Mucosa of descending colon (tissue), 3 donors: Measurements from ENCODE around the gene MRC2. TPM values are rescaled to one million over a fixed set of nuclear protein-coding genes. Genes with fewer than 3 reads are reported as not detected.

Source experiments
- ATAC-seq: fragments of 200-7000 bp; cut with Tn5 transposase; one replicate; pipeline ENCODE4 v1.9.1; 2020; ENCODE audit warnings: mild to moderate bottlenecking, moderate library complexity
- DNase-seq, 3 donors: peaks; one replicate each; pipeline ENCODE4 v3.0.0-alpha.2; 2020
- H3K36me3 ChIP-seq: fragments of 200-600 bp; one replicate; pipeline ENCODE4 v1.8.0; 2021; ENCODE audit warnings: low read depth, mild to moderate bottlenecking
- H3K4me1 ChIP-seq: fragments of 200-600 bp; one replicate; pipeline ENCODE4 v1.8.0; 2021; ENCODE audit warnings: low read depth, mild to moderate bottlenecking
- H3K4me3 ChIP-seq: fragments of 200-600 bp; one replicate; pipeline ENCODE4 v1.8.0; 2021; ENCODE audit warnings: mild to moderate bottlenecking
- H3K9me3 ChIP-seq: fragments of 200-600 bp; one replicate; pipeline ENCODE4 v1.8.0; 2021; ENCODE audit warnings: mild to moderate bottlenecking
- intact Hi-C, 2 donors: fragments of 100-400 bp; cut with DNase I in 1 of 2; cut with micrococcal nuclease in 1 of 2; formaldehyde crosslinking; loops; one replicate each; pipeline versions ENCODE4 v1.11.0 to v1.11.1; 2022; cut with DNase I, micrococcal nuclease
- total RNA-seq, 3 donors: library from RNA; stranded (reverse); fragmentation: NEBNext Ultra II Directional in 2 of 3; extraction: Animal tissue kit (Norgen Biotek cat#: 25700) in 2 of 3; gene quantifications; one replicate each; pipeline versions ENCODE4 v1.2.1 to v1.2.4, GENCODE V29; 2021 to 2023
- TF ChIP-seq, protein P1 (sequence below): fragments of 200-600 bp; IDR thresholded peaks from one replicate; pipeline ENCODE4 v1.8.0; 2022; ENCODE audit warnings: antibody characterized with exemption, mild to moderate bottlenecking
- donor health status: DM: no; HTN: no; CAD: no; lungs with moderate emphysema.
- donor health status: DM: no; HTN: no; CAD: no.
- donor health status: DM: no; HTN: yes; CAD: no.

MRC2 gene
- total RNA-seq, 3 donors from 2014 or later = 5.1 to 20.3 (median 10.8) TPM

- TF ChIP-seq, protein P1, sequence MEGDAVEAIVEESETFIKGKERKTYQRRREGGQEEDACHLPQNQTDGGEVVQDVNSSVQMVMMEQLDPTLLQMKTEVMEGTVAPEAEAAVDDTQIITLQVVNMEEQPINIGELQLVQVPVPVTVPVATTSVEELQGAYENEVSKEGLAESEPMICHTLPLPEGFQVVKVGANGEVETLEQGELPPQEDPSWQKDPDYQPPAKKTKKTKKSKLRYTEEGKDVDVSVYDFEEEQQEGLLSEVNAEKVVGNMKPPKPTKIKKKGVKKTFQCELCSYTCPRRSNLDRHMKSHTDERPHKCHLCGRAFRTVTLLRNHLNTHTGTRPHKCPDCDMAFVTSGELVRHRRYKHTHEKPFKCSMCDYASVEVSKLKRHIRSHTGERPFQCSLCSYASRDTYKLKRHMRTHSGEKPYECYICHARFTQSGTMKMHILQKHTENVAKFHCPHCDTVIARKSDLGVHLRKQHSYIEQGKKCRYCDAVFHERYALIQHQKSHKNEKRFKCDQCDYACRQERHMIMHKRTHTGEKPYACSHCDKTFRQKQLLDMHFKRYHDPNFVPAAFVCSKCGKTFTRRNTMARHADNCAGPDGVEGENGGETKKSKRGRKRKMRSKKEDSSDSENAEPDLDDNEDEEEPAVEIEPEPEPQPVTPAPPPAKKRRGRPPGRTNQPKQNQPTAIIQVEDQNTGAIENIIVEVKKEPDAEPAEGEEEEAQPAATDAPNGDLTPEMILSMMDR = no peak
- no peaks in the 10 kb centered on the region for H3K36me3 ChIP-seq
- no peaks in the 10 kb centered on the region for H3K9me3 ChIP-seq
- no peak overlapping the region for H3K4me3 ChIP-seq
- intact Hi-C loops = no loop called here
- H3K4me1 ChIP-seq = no peaks in the 10 kb centered on the region
- no peak for DNase-seq
- no peak for ATAC-seq
Measured at GRCh38 chr17:62668091-62668804, 40.8 kb downstream of the MRC2 start.

DNA sequence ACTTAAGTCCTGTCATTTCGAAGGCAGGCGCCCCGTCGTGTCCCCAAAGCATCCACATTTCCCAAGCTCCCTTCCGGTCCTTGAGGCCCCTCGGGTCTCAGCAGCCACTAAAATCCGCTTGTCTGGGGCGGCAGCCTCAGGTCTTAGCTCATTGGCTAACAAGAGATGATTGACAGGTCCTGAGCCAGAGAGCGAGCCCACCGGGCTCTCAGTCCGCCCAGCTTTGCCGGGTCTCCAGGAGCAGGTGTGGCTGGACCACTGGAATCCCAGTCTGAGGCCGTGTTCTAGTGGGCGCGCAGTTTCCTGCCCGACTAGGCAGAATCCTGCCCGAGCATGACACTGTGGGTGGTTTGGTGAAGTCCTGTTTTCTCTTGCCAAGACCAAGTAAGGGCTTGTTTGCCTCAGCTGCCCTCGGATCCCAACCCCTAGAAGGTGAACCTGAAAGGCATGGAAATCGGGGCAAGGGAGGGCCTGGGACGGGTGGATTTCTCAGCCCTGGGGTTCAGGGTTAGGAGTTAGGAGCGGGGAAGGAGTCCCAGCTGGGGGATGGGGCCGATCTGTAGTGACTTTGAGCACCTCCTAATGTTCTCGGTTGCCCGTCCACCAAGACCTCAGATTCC is 42.8 kb downstream of the MRC2 start:
- ATAC-seq (no peak), DNase-seq (no peak)
- H3K4me3 ChIP-seq = no peak overlapping the region
- H3K9me3 ChIP-seq = no peaks in the 10 kb centered on the region
- H3K4me1 ChIP-seq = no peaks in the 10 kb centered on the region
- intact Hi-C loops = no loop called here
- no peaks in the 10 kb centered on the region for H3K36me3 ChIP-seq
- TF ChIP-seq, protein P1 = no peak

DNA sequence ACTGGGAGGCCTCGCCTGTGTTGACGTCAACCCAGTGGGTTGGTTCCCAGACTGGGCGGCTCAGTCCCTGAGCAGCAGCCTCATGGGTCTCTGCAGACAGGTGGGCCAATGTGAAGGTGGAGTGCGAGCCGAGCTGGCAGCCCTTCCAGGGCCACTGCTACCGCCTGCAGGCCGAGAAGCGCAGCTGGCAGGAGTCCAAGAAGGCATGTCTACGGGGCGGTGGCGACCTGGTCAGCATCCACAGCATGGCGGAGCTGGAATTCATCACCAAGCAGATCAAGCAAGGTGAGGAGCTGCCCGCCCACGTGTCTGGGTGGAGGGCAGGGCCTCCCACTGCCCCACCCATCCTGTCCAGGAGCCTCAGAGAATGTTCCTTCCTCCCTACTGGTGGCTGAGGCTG is 44.1 kb downstream of the MRC2 start:
- DNase-seq (peak in 2 of 3 donors; percentile 66 to 68), ATAC-seq (peak; percentile 74)
- no peaks in the 10 kb centered on the region for H3K36me3 ChIP-seq
- intact Hi-C loops = no loop called here
- TF ChIP-seq, protein P1 = no peak
- no peaks in the 10 kb centered on the region for H3K4me1 ChIP-seq
- H3K9me3 ChIP-seq = no peaks in the 10 kb centered on the region
- no peak overlapping the region for H3K4me3 ChIP-seq

GRCh38 chr17:62672957-62673356 is 45.5 kb downstream of the MRC2 start:
- no peaks in the 10 kb centered on the region for H3K9me3 ChIP-seq
- intact Hi-C loops = loop anchor here in 1 of 2 donors (2.0 kb wide), 1 partner anchor 734 kb away; no protein-coding TSS in a partner anchor
- TF ChIP-seq, protein P1 = no peak
- H3K4me1 ChIP-seq = no peaks in the 10 kb centered on the region
- no peaks in the 10 kb centered on the region for H3K36me3 ChIP-seq
- no peak for DNase-seq
- ATAC-seq = no peak
- H3K4me3 ChIP-seq = no peak overlapping the region

DNA sequence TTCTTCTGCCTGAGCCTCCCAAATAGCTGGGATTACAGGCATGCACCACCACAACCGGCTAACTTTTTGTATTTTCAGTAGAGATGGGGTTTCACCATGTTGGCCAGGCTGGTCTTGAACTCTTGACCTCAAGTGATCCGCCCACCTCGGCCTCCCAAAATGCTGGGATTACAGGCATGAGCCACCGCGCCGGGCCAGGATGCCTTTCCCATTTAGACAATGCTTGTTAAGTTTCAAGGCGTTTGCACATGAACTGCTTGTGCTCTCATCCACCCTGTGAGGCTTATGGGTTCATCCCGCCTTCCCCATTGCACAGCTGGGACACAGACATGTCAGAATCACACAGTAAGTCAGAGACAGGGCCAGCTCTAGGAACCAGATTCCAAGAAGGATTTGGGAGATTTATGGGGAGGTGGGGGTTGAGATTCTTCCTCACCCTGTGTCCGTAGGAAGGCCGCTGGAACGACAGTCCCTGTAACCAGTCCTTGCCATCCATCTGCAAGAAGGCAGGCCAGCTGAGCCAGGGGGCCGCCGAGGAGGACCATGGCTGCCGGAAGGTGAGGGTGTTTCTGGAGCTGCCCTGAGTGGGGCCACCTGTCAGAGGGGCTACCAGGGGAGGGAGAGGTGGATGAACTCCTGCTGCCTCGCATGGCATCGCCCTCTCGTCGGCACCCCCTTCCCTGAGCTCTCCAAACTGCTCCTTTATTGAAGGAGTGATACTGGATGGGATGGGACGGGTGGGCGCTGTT is 46.3 kb downstream of the MRC2 start:
- H3K4me3 ChIP-seq = no peak overlapping the region
- ATAC-seq (no peak), DNase-seq (no peak)
- no peaks in the 10 kb centered on the region for H3K36me3 ChIP-seq
- no peaks in the 10 kb centered on the region for H3K9me3 ChIP-seq
- TF ChIP-seq, protein P1 = no peak
- intact Hi-C loops = loop anchor here in 1 of 2 donors (2.0 kb wide), 1 partner anchor 733 kb away; no protein-coding TSS in a partner anchor
- H3K4me1 ChIP-seq = no peaks in the 10 kb centered on the region
